Lower leg skin (tissue), 3 donors: Measurements from ENCODE around the gene CEACAM5.

Experiments used
- CTCF ChIP-seq, 3 donors: fragments of 450-650 bp; IDR thresholded peaks; one replicate each; pipeline ENCODE4 v1.5.1; 2016; ENCODE audit warnings: antibody characterized with exemption in 3 of 3, mild to moderate bottlenecking in 3 of 3, moderate library complexity in 2 of 3
- POLR2A ChIP-seq, 2 donors: fragments of 450-650 bp; IDR thresholded peaks; one replicate each; pipeline ENCODE4 v1.6.1; 2016 to 2017; ENCODE audit warnings: antibody characterized with exemption in 2 of 2, mild to moderate bottlenecking in 1 of 2, moderate library complexity in 1 of 2

- TF ChIP-seq CTCF (IDR thresholded peaks at IDR 0.05) (no peak), POLR2A (IDR thresholded peaks at IDR 0.05) (no peak)
Observed at GRCh38 chr19:41741244-41741554, 32.8 kb downstream of the CEACAM5 start.
